Pancreas (tissue), 10 donors: ENCODE results near the gene HSPA6. TPM values are rescaled to one million over a fixed set of nuclear protein-coding genes. Genes with fewer than 3 reads are reported as not detected.
"Not testable (repeated sequence)": the region's sequence is repeated elsewhere in the genome, so short reads cannot be mapped to it uniquely, and the experiment has no call there.

Source experiments
- ATAC-seq, 4 donors: fragments of 200-7000 bp; cut with Tn5 transposase; one replicate each; pipeline versions ENCODE4 v1.8.0 to v1.9.1; 2020; ENCODE audit warnings: mild to moderate bottlenecking in 4 of 4, moderate library complexity in 4 of 4
- DNase-seq, 6 donors: peaks; one replicate each; pipeline ENCODE4 v3.0.0-alpha.2; 2020
- FAIRE-seq: peaks from 2 replicates; lab custom pipeline; 2012; peaks lifted over from hg19 to GRCh38; lab: Jason Lieb, UNC
- H3K27ac ChIP-seq, 4 donors: fragments of 200-600 bp; sonication (generic); 1 replicate in 3 of 4; 2 replicates in 1 of 4; pipeline versions ENCODE4 v1.5.0 to v1.8.0; 2020
- H3K27me3 ChIP-seq, 4 donors: fragments of 200-600 bp; one replicate each; pipeline ENCODE4 v1.8.0; 2021
- H3K36me3 ChIP-seq, 3 donors: fragments of 200-600 bp; sonication (generic) in 1 of 3; one replicate each; pipeline versions ENCODE4 v1.5.0 to v1.8.0; 2020 to 2021
- H3K4me1 ChIP-seq, 3 donors: fragments of 200-600 bp; one replicate each; pipeline ENCODE4 v1.8.0; 2021
- H3K4me3 ChIP-seq, 4 donors: fragments of 200-600 bp; sonication (generic) in 2 of 4; one replicate each; pipeline versions ENCODE4 v1.5.0 to v1.8.0; 2020 to 2021
- H3K9me3 ChIP-seq, 4 donors: fragments of 200-600 bp; one replicate each; pipeline ENCODE4 v1.8.0; 2021
- CTCF ChIP-seq, 4 donors: fragments of 200-600 bp; sonication (generic) in 3 of 4; IDR thresholded peaks; one replicate each; pipeline versions ENCODE4 v1.5.0 to v1.8.0; 2021; ENCODE audit warnings: antibody characterized with exemption in 4 of 4
- WGBS, 2 donors: extraction: QIAGEN DNeasy Blood & Tissue Kit; methylation state at CpG; one replicate each; pipeline ENCODE4 v1.1.7; 2013; 5-methylcytosine and 5-hydroxymethylcytosine counted together
- intact Hi-C, 3 donors: fragments of 100-400 bp; cut with DNase I; formaldehyde crosslinking; loops; one replicate each; pipeline versions ENCODE4 v1.11.1 to v1.14.2; 2022
- polyA plus RNA-seq, 2 donors: library from polyadenylated mRNA; stranded (reverse); fragments of 200-250 nt; gene quantifications; one replicate each; pipeline ENCODE4 v1.2.3, GENCODE V29; 2013
- total RNA-seq, 6 donors: library from RNA; stranded (reverse); fragmentation: NEBNext Ultra II Directional in 4 of 6; extraction: Animal tissue kit (Norgen Biotek cat#: 25700) in 4 of 6; gene quantifications; one replicate each; pipeline versions ENCODE4 v1.2.1 to v1.2.4, GENCODE V29; 2021 to 2023
- donor health status: healthy with polysubstance abuse.
- donor health status: DM: no; HTN: no; CAD: no; lungs with moderate emphysema.
- donor health status: DM: no; HTN: no; CAD: no.
- donor health status: control.
- donor health status: control.
- donor health status: Bipolar disorder and iron deficiency.
- donor health status: DM: yes; HTN: yes; CAD: no.
- donor health status: DM: no; HTN: no; CAD: no.
- donor health status: DM: no; HTN: no; CAD: no.
- donor health status: DM: yes; HTN: yes; CAD: no.

HSPA6 gene
- total and polyA plus RNA-seq, 8 donors, result 0.19 to 3.4 (median 1.4) TPM

- H3K36me3 ChIP-seq, intact Hi-C loops, H3K27ac ChIP-seq, H3K4me1 ChIP-seq, FAIRE-seq, H3K27me3 ChIP-seq, H3K9me3 ChIP-seq: not testable (repeated sequence)
- peak overlapping the region in 2 of 4 donors; percentile 47 to 70 for H3K4me3 ChIP-seq
- ATAC-seq (peak in 2 of 4 donors; percentile 3 to 6), DNase-seq (peak in 1 of 6 donors; percentile 53)
- 49 to 53% methylated on average over 12 to 17 of the region's 23 CpGs for WGBS, 2 donors
Observed at GRCh38 chr1:161525321-161525720, 981 bp downstream of the HSPA6 start.

GRCh38 chr1:161525918-161526317 lies 1.6 kb downstream of the HSPA6 start:
- H3K4me1 ChIP-seq, H3K36me3 ChIP-seq, DNase-seq, H3K27me3 ChIP-seq, H3K27ac ChIP-seq, H3K4me3 ChIP-seq, FAIRE-seq, ATAC-seq, intact Hi-C loops, H3K9me3 ChIP-seq: not testable (repeated sequence)
- WGBS, 2 donors, result 77 to 86% methylated on average over 7 of the region's 7 CpGs

GRCh38 chr1:161528550-161528949 lies 4.2 kb downstream of the HSPA6 start:
- peak in 2 of 6 donors; percentile 58 to 65 for DNase-seq
- 8 to 9% methylated on average over 3 of the region's 3 CpGs for WGBS, 2 donors
- ATAC-seq, H3K36me3 ChIP-seq, FAIRE-seq, H3K27ac ChIP-seq, H3K4me1 ChIP-seq, H3K4me3 ChIP-seq, H3K9me3 ChIP-seq, intact Hi-C loops, H3K27me3 ChIP-seq: not testable (repeated sequence)

- 23 to 42% methylated on average over 19 of the region's 19 CpGs for WGBS, 2 donors
- intact Hi-C loops, H3K36me3 ChIP-seq, DNase-seq, H3K9me3 ChIP-seq, H3K4me1 ChIP-seq, H3K27me3 ChIP-seq, FAIRE-seq, H3K4me3 ChIP-seq: not testable (repeated sequence)
- peak overlapping the region in 1 of 4 donors; percentile 88 for H3K27ac ChIP-seq
- peak in 3 of 4 donors; percentile 1 to 3 (median 1) for ATAC-seq
Observed at GRCh38 chr1:161529463-161530104, 5.2 kb downstream of the HSPA6 start.

GRCh38 chr1:161530158-161530557 lies 5.8 kb downstream of the HSPA6 start:
- H3K27me3 ChIP-seq, H3K9me3 ChIP-seq, intact Hi-C loops, FAIRE-seq, H3K36me3 ChIP-seq, H3K4me1 ChIP-seq: not testable (repeated sequence)
- peak overlapping the region in 2 of 4 donors; percentile 86 to 88 for H3K27ac ChIP-seq
- WGBS, 2 donors, result 1% methylated on average over 12 to 13 of the region's 13 CpGs
- ATAC-seq, result peak; percentile 76 to 84 (median 82)
- peak overlapping the region in 2 of 4 donors; percentile 44 to 58 for H3K4me3 ChIP-seq
- DNase-seq, result peak in 4 of 6 donors; percentile 51 to 77 (median 65)

- DNase-seq (peak; percentile 67 to 89 (median 81)), ATAC-seq (peak; percentile 79 to 85 (median 82))
- H3K4me1 ChIP-seq, H3K36me3 ChIP-seq, intact Hi-C loops, H3K9me3 ChIP-seq, FAIRE-seq, H3K27me3 ChIP-seq: not testable (repeated sequence)
- WGBS, 2 donors, result 1 to 2% methylated on average over 48 to 53 of the region's 56 CpGs
- peak overlapping the region; percentile 16 to 58 (median 30) for H3K4me3 ChIP-seq
- H3K27ac ChIP-seq, result peak overlapping the region in 2 of 4 donors; percentile 86 to 88
Observed at GRCh38 chr1:161530671-161531641, 6.6 kb downstream of the HSPA6 start.

- DNase-seq, result no peak
- TF ChIP-seq CTCF (IDR thresholded peaks at IDR 0.05), result no peak
- Histone ChIP-seq H3K27me3 (no peaks in the 10 kb centered on the region), H3K4me1 (peaks cover 0 to 5% (median 3%) of the 10 kb centered on the region in 3 donors), H3K27ac (peak overlapping the region in 1 of 4 donors; percentile 6), H3K9me3 (no peaks in the 10 kb centered on the region), H3K36me3 (no peaks in the 10 kb centered on the region), H3K4me3 (no peak overlapping the region)
- no peak for ATAC-seq
- intact Hi-C loops, result no loop called here
- FAIRE-seq, result no peak
- WGBS, 2 donors, result 76 to 77% methylated on average over 22 of the region's 22 CpGs
Observed at GRCh38 chr1:161531986-161532643, 7.8 kb downstream of the HSPA6 start.

- intact Hi-C loops, H3K9me3 ChIP-seq, DNase-seq, H3K4me1 ChIP-seq, H3K27me3 ChIP-seq, H3K36me3 ChIP-seq, FAIRE-seq, H3K4me3 ChIP-seq: not testable (repeated sequence)
- peak overlapping the region in 1 of 4 donors; percentile 6 for H3K27ac ChIP-seq
- WGBS, 2 donors, result 66 to 72% methylated on average over 15 to 16 of the region's 16 CpGs
- peak in 1 of 4 donors; percentile 3 for ATAC-seq
Observed at GRCh38 chr1:161532644-161533567, 8.6 kb downstream of the HSPA6 start.

- H3K36me3 ChIP-seq, H3K4me1 ChIP-seq, DNase-seq, H3K4me3 ChIP-seq, intact Hi-C loops, H3K27me3 ChIP-seq, ATAC-seq, H3K27ac ChIP-seq, FAIRE-seq, H3K9me3 ChIP-seq: not testable (repeated sequence)
- WGBS, 2 donors, result 80 to 85% methylated on average over 7 of the region's 7 CpGs
Observed at GRCh38 chr1:161537068-161537669, 12.8 kb downstream of the HSPA6 start.
